ENCODE results near the gene LPIN1.
"Not testable (repeated sequence)": the region's sequence is repeated elsewhere in the genome, so short reads cannot be mapped to it uniquely, and the experiment has no call there.

LPIN1 gene

GRCh38 chr2:11813345-11813744, 66.9 kb downstream of the LPIN1 start:
- DNase-seq, result not testable (repeated sequence)

- no peak for DNase-seq
Measured at GRCh38 chr2:11813951-11814350, 67.5 kb downstream of the LPIN1 start.

- no peak for DNase-seq
Measured at GRCh38 chr2:11814979-11815510, 68.6 kb downstream of the LPIN1 start.

- not testable (repeated sequence) for DNase-seq
Measured at GRCh38 chr2:11816935-11817334, 70.5 kb downstream of the LPIN1 start.

- no peak for DNase-seq
Measured at GRCh38 chr2:11819235-11819729, 72.8 kb downstream of the LPIN1 start.

GRCh38 chr2:11820650-11821049, 74.2 kb downstream of the LPIN1 start:
- DNase-seq, result no peak

GRCh38 chr2:11821705-11822104, 75.3 kb downstream of the LPIN1 start:
- no peak for DNase-seq

- not testable (repeated sequence) for DNase-seq
Measured at GRCh38 chr2:11822359-11822745, 75.9 kb downstream of the LPIN1 start.

GRCh38 chr2:11822746-11823451, 76.5 kb downstream of the LPIN1 start:
- DNase-seq, result no peak

- DNase-seq, result no peak
Measured at GRCh38 chr2:11824901-11825828, 78.7 kb downstream of the LPIN1 start.

- no peak for DNase-seq
Measured at GRCh38 chr2:11827547-11827946, 81.1 kb downstream of the LPIN1 start.

GRCh38 chr2:11828933-11829323, 82.5 kb downstream of the LPIN1 start:
- no peak for DNase-seq

GRCh38 chr2:11829324-11829946, 83.0 kb downstream of the LPIN1 start:
- DNase-seq, result peak; percentile 90

- DNase-seq, result peak; percentile 89
Measured at GRCh38 chr2:11829947-11830707, 83.7 kb downstream of the LPIN1 start.

GRCh38 chr2:11830708-11831301, 84.4 kb downstream of the LPIN1 start:
- DNase-seq, result peak; percentile 28

- no peak for DNase-seq
Measured at GRCh38 chr2:11831415-11831814, 85.0 kb downstream of the LPIN1 start.

GRCh38 chr2:11832531-11832930, 86.1 kb downstream of the LPIN1 start:
- no peak for DNase-seq

GRCh38 chr2:11833601-11834000, 87.2 kb downstream of the LPIN1 start:
- DNase-seq, result peak; percentile 16

- peak; percentile 21 for DNase-seq
Measured at GRCh38 chr2:11835403-11835802, 89.0 kb downstream of the LPIN1 start.

GRCh38 chr2:11836647-11837219, 90.3 kb downstream of the LPIN1 start:
- no peak for DNase-seq
